NCI-H748 treated with DMSO at 0.1 percent for 48 hours (cell line): ENCODE measurements around the gene TBXAS1.

ENCODE experiments used
- DNase-seq: peaks from one replicate; lab custom pipeline; 2025; lab: John Stamatoyannopoulos, UW

TBXAS1 gene

GRCh38 chr7:140023728-140024127 is 194.7 kb downstream of the TBXAS1 start:
- DNase-seq: no peak

- no peak for DNase-seq
These were observed 195.5 kb downstream of the TBXAS1 start for GRCh38 chr7:140024585-140024984.

GRCh38 chr7:140025241-140025640 is 196.2 kb downstream of the TBXAS1 start:
- no peak for DNase-seq

- DNase-seq: no peak
These were observed 196.9 kb downstream of the TBXAS1 start for GRCh38 chr7:140025814-140026433.

GRCh38 chr7:140026935-140027334 is 197.9 kb downstream of the TBXAS1 start:
- DNase-seq: no peak

- DNase-seq: no peak
These were observed 198.8 kb downstream of the TBXAS1 start for GRCh38 chr7:140027858-140028257.

- no peak for DNase-seq
These were observed 199.2 kb downstream of the TBXAS1 start for GRCh38 chr7:140028311-140028710.

- no peak for DNase-seq
These were observed 200.0 kb downstream of the TBXAS1 start for GRCh38 chr7:140029072-140029471.

GRCh38 chr7:140031364-140031763 is 202.3 kb downstream of the TBXAS1 start:
- DNase-seq: no peak

GRCh38 chr7:140033036-140033435 is 204.0 kb downstream of the TBXAS1 start:
- no peak for DNase-seq

GRCh38 chr7:140033779-140034363 is 204.8 kb downstream of the TBXAS1 start:
- no peak for DNase-seq

GRCh38 chr7:140034421-140034820 is 205.4 kb downstream of the TBXAS1 start:
- no peak for DNase-seq

- DNase-seq: no peak
These were observed 206.5 kb downstream of the TBXAS1 start for GRCh38 chr7:140035400-140036223.

- no peak for DNase-seq
These were observed 207.3 kb downstream of the TBXAS1 start for GRCh38 chr7:140036224-140036962.

GRCh38 chr7:140039066-140039465 is 210.0 kb downstream of the TBXAS1 start:
- no peak for DNase-seq

- DNase-seq: no peak
These were observed 210.8 kb downstream of the TBXAS1 start for GRCh38 chr7:140039896-140040295.

GRCh38 chr7:140041659-140042385 is 212.8 kb downstream of the TBXAS1 start:
- DNase-seq: no peak

- DNase-seq: no peak
These were observed 213.3 kb downstream of the TBXAS1 start for GRCh38 chr7:140042386-140042670.

GRCh38 chr7:140044251-140044650 is 215.2 kb downstream of the TBXAS1 start:
- DNase-seq: no peak

GRCh38 chr7:140045697-140046096 is 216.6 kb downstream of the TBXAS1 start:
- DNase-seq: no peak

GRCh38 chr7:140047197-140047596 is 218.1 kb downstream of the TBXAS1 start:
- DNase-seq: no peak

GRCh38 chr7:140048138-140048537 is 219.1 kb downstream of the TBXAS1 start:
- no peak for DNase-seq
